K562 (cell line): ENCODE measurements around the gene UTP14C. TPM values are rescaled to one million over a fixed set of nuclear protein-coding genes. Genes with fewer than 3 reads are reported as not detected.

Experiments used
- ATAC-seq: fragments of 200-7000 bp; cut with Tn5 transposase; 3 replicates; pipeline ENCODE4 v1.9.1; 2020; ENCODE audit warnings: moderate library complexity
- BruUV-seq: library from RNA; stranded (reverse); fragments of 400-500 nt; replicated peaks from 2 replicates; lab custom pipeline; 2021; lab: Mats Ljungman, UMichigan
- CTCF ChIA-PET: fragments of 300-600 bp; formaldehyde crosslinking; extraction: SDS; loops from one replicate; lab custom pipeline; 2021; ENCODE audit warnings: low intra/inter-chr PET ratio; lab: Yijun Ruan, JAX
- POLR2A ChIA-PET: fragments of 300-600, 350-650 bp; sonication (Branson Sonifier 250); formaldehyde crosslinking; extraction: SDS; loops from one replicate; lab custom pipeline; 2021; ENCODE audit warnings: antibody characterized with exemption, inconsistent platforms; lab: Yijun Ruan, JAX
- DNase-seq, 4 experiments: peaks; one replicate each; pipeline versions ENCODE4 v3.0.0 to v3.0.0-alpha.2; 2011 to 2018; ENCODE audit warnings: low spot score in 3 of 4, mixed read lengths in 3 of 4; ENCODE audit errors: extremely low read depth in 1 of 4
- FAIRE-seq: peaks from 2 replicates; lab custom pipeline; 2011; peaks lifted over from hg19 to GRCh38; lab: Jason Lieb, UNC
- H2AFZ ChIP-seq: 2 replicates; pipeline ENCODE4 v1.6.0; 2011; ENCODE audit warnings: low read depth, low read length, control low read depth, inconsistent platforms
- H3K27ac ChIP-seq: fragments of 200-600 bp; 3 replicates; pipeline ENCODE4 v1.8.0; 2011; ENCODE audit warnings: low read depth, mild to moderate bottlenecking, control low read depth, inconsistent platforms, low read length, moderate library complexity, mixed read lengths; ENCODE audit errors: extremely low read depth
- H3K27me3 ChIP-seq, 2 experiments: fragments of 300-600 bp in 1 of 2; 2 replicates in 1 of 2; 3 replicates in 1 of 2; pipeline versions ENCODE4 v1.6.0 to v1.8.0; 2011; ENCODE audit warnings: inconsistent platforms in 2 of 2, low read length in 2 of 2, mild to moderate bottlenecking in 1 of 2, mixed read lengths in 1 of 2, moderate library complexity in 1 of 2; ENCODE audit not compliant: control insufficient read depth in 2 of 2, insufficient read depth in 2 of 2
- H3K36me3 ChIP-seq: fragments of 300-600 bp; 3 replicates; pipeline ENCODE4 v1.8.0; 2011; ENCODE audit warnings: mild to moderate bottlenecking, low read length, inconsistent platforms; ENCODE audit not compliant: control insufficient read depth, insufficient read depth
- H3K4me1 ChIP-seq, 2 experiments: fragments of 200-600 bp in 1 of 2; replicated peaks in 1 of 2; 2 replicates in 1 of 2; 3 replicates in 1 of 2; pipeline versions ENCODE4 v1.5.1 to v1.8.0; 2011; ENCODE audit warnings: inconsistent platforms in 2 of 2, low read length in 2 of 2, mild to moderate bottlenecking in 1 of 2, mixed read lengths in 1 of 2, moderate library complexity in 1 of 2; ENCODE audit not compliant: control insufficient read depth in 2 of 2, insufficient read depth in 2 of 2
- H3K4me2 ChIP-seq: 2 replicates; pipeline ENCODE4 v1.6.1; 2011; ENCODE audit warnings: low read length, control low read depth, inconsistent platforms, mixed read lengths; ENCODE audit not compliant: insufficient read depth
- H3K4me3 ChIP-seq: fragments of 200-600 bp; sonication (generic), shearing (Covaris generic); 2 replicates; pipeline ENCODE4 v1.5.1; 2016; ENCODE audit warnings: control low read depth, inconsistent platforms
- H3K79me2 ChIP-seq: fragments of 200-600 bp; 3 replicates; pipeline ENCODE4 v1.8.0; 2011; ENCODE audit warnings: low read length, inconsistent platforms; ENCODE audit not compliant: control insufficient read depth, insufficient read depth
- H3K9ac ChIP-seq, 2 experiments: 2 replicates each; pipeline versions ENCODE4 v1.6.0 to v1.6.1; 2011; ENCODE audit warnings: low read depth in 2 of 2, low read length in 2 of 2, control low read depth in 1 of 2, inconsistent platforms in 1 of 2, mild to moderate bottlenecking in 1 of 2, mixed read lengths in 1 of 2; ENCODE audit not compliant: insufficient read depth in 1 of 2
- H3K9me1 ChIP-seq: one replicate; pipeline ENCODE4 v1.6.0; 2011; ENCODE audit warnings: inconsistent platforms, mild to moderate bottlenecking, low read length, moderate library complexity; ENCODE audit not compliant: control insufficient read depth, insufficient read depth
- H3K9me3 ChIP-seq: replicated peaks from 2 replicates; pipeline ENCODE4 v1.5.1; 2011; ENCODE audit warnings: low read depth, low read length, inconsistent platforms; ENCODE audit not compliant: control insufficient read depth, insufficient read depth
- H4K20me1 ChIP-seq: replicated peaks from 2 replicates; pipeline ENCODE4 v1.6.1; 2011; ENCODE audit warnings: low read length, inconsistent platforms, mixed read lengths; ENCODE audit not compliant: control insufficient read depth, insufficient read depth
- E2F8 ChIP-seq: fragments of 450-650 bp; IDR thresholded peaks from 2 replicates; pipeline ENCODE4 v1.7.1; 2018; ENCODE audit warnings: mild to moderate bottlenecking, low read depth; ENCODE audit not compliant: partially characterized antibody
- GTF2A2 ChIP-seq: IDR thresholded peaks from 2 replicates; pipeline ENCODE4 v1.6.1; 2016; ENCODE audit warnings: mild to moderate bottlenecking, missing genetic modification characterization, missing compliant biosample characterization
- HMG20A ChIP-seq: fragments of 450-650 bp; formaldehyde crosslinking; conservative IDR thresholded peaks from 2 replicates; pipeline ENCODE4 v1.4.0; 2020; ENCODE audit warnings: mild to moderate bottlenecking, mixed read lengths
- IRF9 ChIP-seq: fragments of 450-650 bp; IDR thresholded peaks from 2 replicates; pipeline ENCODE4 v1.6.1; 2016; ENCODE audit warnings: missing biosample characterization, missing genetic modification characterization
- SMARCA5 ChIP-seq: fragments of 450-650 bp; IDR thresholded peaks from 2 replicates; pipeline ENCODE4 v1.6.1; 2016
- TBL1XR1 ChIP-seq, 2 experiments: IDR thresholded peaks; 2 replicates each; pipeline ENCODE4 v1.6.1; 2012; ENCODE audit warnings: improper control_type of control experiment in 2 of 2, low read length in 2 of 2, mild to moderate bottlenecking in 1 of 2
- ZBTB40 ChIP-seq, 2 experiments: fragments of 450-650 bp in 1 of 2; sonication (generic) in 1 of 2; formaldehyde crosslinking in 1 of 2; IDR thresholded peaks; 2 replicates each; pipeline versions ENCODE4 v1.7.1 to v1.9.0; 2016 to 2022; ENCODE audit warnings: inconsistent platforms in 1 of 2, mild to moderate bottlenecking in 1 of 2, missing genetic modification reagents in 1 of 2
- WGBS: fragments of 100-300 bp; shearing (Covaris generic); methylation state at CpG from one replicate; pipeline ENCODE4 v1.1.6; 2016; ENCODE audit warnings: low coverage, mixed read lengths; ENCODE audit not compliant: insufficient coverage; ENCODE audit errors: missing lambda C conversion rate; 5-methylcytosine and 5-hydroxymethylcytosine counted together
- in situ Hi-C: fragments of 300-500 bp; cut with MboI; formaldehyde crosslinking; loops from 4 replicates; pipeline ENCODE4 v1.15.0; 2018; ENCODE audit warnings: inconsistent platforms, mixed read lengths
- intact Hi-C: fragments of 100-400 bp; cut with micrococcal nuclease; formaldehyde crosslinking; loops from 2 replicates; pipeline ENCODE4 v1.14.2; 2022
- polyA plus RNA-seq, 8 experiments: library from polyadenylated mRNA; depleted of rRNA in 4 of 8; stranded (reverse) in 5 of 8; unstranded in 3 of 8; fragments of >200 nt; fragmentation: Nextera tagmentation in 2 of 8; fragmentation: Illumina TruSeq in 1 of 8; extraction: Ambion mirVana in 2 of 8; extraction: Trizol in 1 of 8; gene quantifications; 2 replicates each; pipeline versions ENCODE4 v1.2.1 to v1.2.3, GENCODE V29; 2011 to 2014; ENCODE audit warnings: inconsistent platforms in 1 of 8, missing spikeins in 1 of 8
- total RNA-seq, 7 experiments: library from RNA; depleted of rRNA in 6 of 7; stranded (reverse); fragments of >200 nt in 6 of 7; fragmentation: Illumina TruSeq in 2 of 7; extraction: Trizol in 2 of 7; gene quantifications; 2 replicates each; pipeline versions ENCODE4 v1.2.1 to v1.2.3, GENCODE V29; 2011 to 2021; ENCODE audit warnings: low replicate concordance in 1 of 7

The UTP14C gene
- total and polyA plus RNA-seq, 9 of the 15 experiments (the other 6 are each of a cell fraction or from before 2014, with no cell fraction given) = 3.4 to 10.3 (median 6.0) TPM

GRCh38 chr13:52005841-52006522 lies 18.5 kb upstream of the UTP14C start:
- Histone ChIP-seq H3K36me3 (peaks cover 6% of the 10 kb centered on the region; the same call in 2 of the 3 replicates), H3K27me3 (no peaks in the 10 kb centered on the region), H2AFZ (no peak overlapping the region)
- intact Hi-C loops = no loop called here
- TF ChIP-seq TBL1XR1 (IDR thresholded peaks at IDR 0.05; ENCODE audit: low read length in 2 of 2) (no peak), GTF2A2 (tag) (no peak), IRF9 (no peak), ZBTB40 (IDR thresholded peaks at IDR 0.05) (no peak), ZBTB40 (CRISPR knock-in tag; IDR thresholded peaks at IDR 0.05) (no peak), E2F8 (no peak), SMARCA5 (no peak), HMG20A (no peak)
- TF ChIP-seq, all 486 proteins: peak for 0
- ChIA-PET CTCF (no interaction called here), POLR2A (no interaction called here)
- Histone ChIP-seq H3K79me2 (peaks cover 79% of the 10 kb centered on the region), H3K4me3 (no peak overlapping the region), H3K4me2 (no peak overlapping the region), H3K27ac (no peak overlapping the region), H3K4me1 (peaks cover under 1 to 17% of the 10 kb centered on the region in 2 experiments; a peak in 4 of 5 replicates), H4K20me1 (no peaks in the 10 kb centered on the region), H3K9me3 (0 out of 2 replicates have a peak, but pooled peaks cover 1% of the 10 kb centered on the region), H3K9ac (no peak overlapping the region), H3K9me1 (no peaks in the 10 kb centered on the region)
- BruUV-seq = no TSS peak
- FAIRE-seq (no peak), ATAC-seq (no peak), DNase-seq (no peak)
- in situ Hi-C loops = loop anchor here (5.0 kb wide), 1 partner anchor 121 kb away; the partner anchor contains the start of gene NEK5
- 85% methylated on average over 12 of the region's 13 CpGs for WGBS
